IMR-90 (cell line): ENCODE measurements around the gene CDK12. TPM values are rescaled to one million over a fixed set of nuclear protein-coding genes. Genes with fewer than 3 reads are reported as not detected.

Experiments
- ATAC-seq: fragments of 200-7000 bp; cut with Tn5 transposase; 2 replicates; pipeline ENCODE4 v1.9.1; 2020; ENCODE audit warnings: low read depth, mild to moderate bottlenecking, moderate library complexity
- BruUV-seq: library from RNA; stranded (reverse); fragments of 400-500 nt; replicated peaks from 2 replicates; lab custom pipeline; 2021; lab: Mats Ljungman, UMichigan
- CTCF ChIA-PET: fragments of 300-600 bp; formaldehyde crosslinking; extraction: SDS; loops from one replicate; lab custom pipeline; 2021; ENCODE audit warnings: antibody characterized with exemption; lab: Yijun Ruan, JAX
- POLR2A ChIA-PET: fragments of 300-600 bp; sonication (Branson Sonifier 250); formaldehyde crosslinking; loops from one replicate; lab custom pipeline; 2022; ENCODE audit warnings: antibody characterized with exemption; ENCODE audit not compliant: unreplicated experiment; lab: Charles Lee
- DNase-seq: peaks from one replicate; pipeline ENCODE4 v3.0.0; 2013
- H2AFZ ChIP-seq: replicated peaks from 2 replicates; pipeline ENCODE3; 2013; ENCODE audit warnings: low read length, mild to moderate bottlenecking; ENCODE audit not compliant: poor library complexity
- H2AK5ac ChIP-seq: 2 replicates; pipeline ENCODE4 v1.6.1; 2013; ENCODE audit warnings: low read depth, low read length, inconsistent platforms
- H2AK9ac ChIP-seq: replicated peaks from 2 replicates; pipeline ENCODE3; 2013; ENCODE audit warnings: mild to moderate bottlenecking, low read depth, low read length, moderate library complexity; ENCODE audit not compliant: poor library complexity
- H2BK120ac ChIP-seq: 2 replicates; pipeline ENCODE4 v1.6.1; 2013; ENCODE audit warnings: low read depth, low read length, inconsistent platforms
- H2BK15ac ChIP-seq: 3 replicates; pipeline ENCODE4 v1.6.1; 2013; ENCODE audit warnings: low read depth, low read length, inconsistent platforms
- H2BK20ac ChIP-seq: 2 replicates; pipeline ENCODE4 v1.6.1; 2013; ENCODE audit warnings: low read depth, mild to moderate bottlenecking, inconsistent platforms, low read length, moderate library complexity
- H2BK5ac ChIP-seq: 2 replicates; pipeline ENCODE4 v1.6.1; 2013; ENCODE audit warnings: mild to moderate bottlenecking, low read depth, low read length, inconsistent platforms; ENCODE audit not compliant: poor library complexity, severe bottlenecking
- H3K14ac ChIP-seq: replicated peaks from 2 replicates; pipeline ENCODE4 v1.6.1; 2013; ENCODE audit warnings: low read depth, low read length, inconsistent platforms
- H3K18ac ChIP-seq: 2 replicates; pipeline ENCODE4 v1.6.1; 2013; ENCODE audit warnings: low read depth, low read length, control low read depth
- H3K23ac ChIP-seq: 2 replicates; pipeline ENCODE4 v1.6.1; 2013; ENCODE audit warnings: low read depth, low read length, inconsistent platforms
- H3K27ac ChIP-seq: 2 replicates; pipeline ENCODE4 v1.5.1; 2013; ENCODE audit warnings: mild to moderate bottlenecking, control low read depth, low read length; ENCODE audit not compliant: insufficient read depth
- H3K27me3 ChIP-seq: 2 replicates; pipeline ENCODE4 v1.6.1; 2013; ENCODE audit warnings: low read length; ENCODE audit not compliant: control insufficient read depth, insufficient read depth
- H3K36me3 ChIP-seq: 2 replicates; pipeline ENCODE4 v1.6.1; 2013; ENCODE audit warnings: low read length, mixed read lengths; ENCODE audit not compliant: control insufficient read depth, insufficient read depth
- H3K4ac ChIP-seq: 2 replicates; pipeline ENCODE4 v1.6.1; 2013; ENCODE audit warnings: low read depth, low read length, inconsistent platforms
- H3K4me1 ChIP-seq: 2 replicates; pipeline ENCODE4 v1.6.1; 2013; ENCODE audit warnings: low read length, mixed read lengths; ENCODE audit not compliant: control insufficient read depth, insufficient read depth
- H3K4me2 ChIP-seq: 2 replicates; pipeline ENCODE4 v1.6.1; 2013; ENCODE audit warnings: low read depth, mild to moderate bottlenecking, control low read depth, low read length, moderate library complexity
- H3K4me3 ChIP-seq: 2 replicates; pipeline ENCODE4 v1.5.1; 2013; ENCODE audit warnings: low read depth, mild to moderate bottlenecking, control low read depth, low read length, moderate library complexity; ENCODE audit not compliant: insufficient read depth
- H3K56ac ChIP-seq: 2 replicates; pipeline ENCODE4 v1.6.1; 2013; ENCODE audit warnings: low read length, inconsistent platforms; ENCODE audit not compliant: insufficient read depth; ENCODE audit errors: extremely low read depth
- H3K79me1 ChIP-seq, 2 experiments: 2 replicates each; pipeline ENCODE4 v1.6.1; 2013; ENCODE audit warnings: low read length in 2 of 2, inconsistent platforms in 1 of 2, low read depth in 1 of 2
- H3K9ac ChIP-seq: 2 replicates; pipeline ENCODE4 v1.6.1; 2013; ENCODE audit warnings: low read depth, low read length, control low read depth
- H3K9me1 ChIP-seq: 2 replicates; pipeline ENCODE4 v1.6.1; 2013; ENCODE audit warnings: low read length, inconsistent platforms; ENCODE audit not compliant: insufficient read depth
- H3K9me3 ChIP-seq: 2 replicates; pipeline ENCODE4 v1.6.1; 2013; ENCODE audit warnings: low read length; ENCODE audit not compliant: control insufficient read depth, insufficient read depth
- H4K20me1 ChIP-seq: 2 replicates; pipeline ENCODE4 v1.6.1; 2013; ENCODE audit warnings: low read length, inconsistent platforms; ENCODE audit not compliant: insufficient read depth
- H4K5ac ChIP-seq: 2 replicates; pipeline ENCODE4 v1.6.1; 2013; ENCODE audit warnings: mild to moderate bottlenecking, low read depth, low read length, control low read depth
- H4K8ac ChIP-seq, 2 experiments: 2 replicates each; pipeline ENCODE4 v1.6.1; 2013; ENCODE audit warnings: low read depth in 2 of 2, low read length in 2 of 2, control low read depth in 1 of 2, inconsistent platforms in 1 of 2
- H4K91ac ChIP-seq: 2 replicates; pipeline ENCODE4 v1.6.1; 2013; ENCODE audit warnings: low read depth, low read length, inconsistent platforms; ENCODE audit not compliant: insufficient read depth
- BHLHE40 ChIP-seq: fragments of 150-350 bp; IDR thresholded peaks from 2 replicates; pipeline ENCODE4 v1.6.1; 2016; ENCODE audit warnings: mild to moderate bottlenecking, low read depth, low read length
- CHD1 ChIP-seq: IDR thresholded peaks from 2 replicates; pipeline ENCODE4 v1.6.1; 2012; ENCODE audit warnings: low read depth, low read length, improper control_type of control experiment
- MAFK ChIP-seq: IDR thresholded peaks from 2 replicates; pipeline ENCODE4 v1.6.1; 2012; ENCODE audit warnings: low read depth, low read length, improper control_type of control experiment
- MAZ ChIP-seq: IDR thresholded peaks from 2 replicates; pipeline ENCODE4 v1.6.1; 2012; ENCODE audit warnings: low read depth, mild to moderate bottlenecking, low read length, improper control_type of control experiment, moderate library complexity, borderline replicate concordance
- NFE2L2 ChIP-seq: fragments of 150-350 bp; IDR thresholded peaks from 2 replicates; pipeline ENCODE4 v1.6.1; 2016; ENCODE audit warnings: low read depth, mild to moderate bottlenecking, low read length
- SMC3 ChIP-seq: fragments of 150-350 bp; IDR thresholded peaks from 2 replicates; pipeline ENCODE4 v1.6.1; 2016; ENCODE audit warnings: low read depth, mild to moderate bottlenecking, antibody characterized with exemption, low read length, moderate library complexity
- USF2 ChIP-seq: fragments of 150-350 bp; IDR thresholded peaks from 2 replicates; pipeline ENCODE4 v1.6.1; 2017; ENCODE audit warnings: mild to moderate bottlenecking, antibody characterized with exemption, low read length, low read depth
- WGBS, 2 experiments: methylation state at CpG; one replicate each; pipeline versions ENCODE4 v1.1.5 to v1.1.7; 2013; ENCODE audit warnings: missing lambda C conversion rate in 2 of 2; ENCODE audit not compliant: insufficient read length in 1 of 2; ENCODE audit errors: extremely low coverage in 2 of 2; 5-methylcytosine and 5-hydroxymethylcytosine counted together
- dilution Hi-C: fragments of 300-500 bp; cut with HindIII; formaldehyde crosslinking; loops from one replicate; pipeline ENCODE4 v1.14.3; 2018; ENCODE audit warnings: low sequenced_read_pairs; ENCODE audit not compliant: unreplicated experiment
- in situ Hi-C: fragments of 300-500 bp; cut with MboI; formaldehyde crosslinking; loops from 3 replicates; pipeline ENCODE4 v1.14.3; 2019; ENCODE audit warnings: low sequenced_read_pairs, inconsistent platforms, mixed read lengths
- intact Hi-C: fragments of 100-400 bp; cut with micrococcal nuclease; formaldehyde crosslinking; loops from 2 replicates; pipeline ENCODE4 v1.10.0; 2022
- polyA plus RNA-seq, 3 experiments: library from polyadenylated mRNA; depleted of rRNA; stranded (reverse); fragments of >200 nt; gene quantifications; 2 replicates each; pipeline ENCODE4 v1.2.3, GENCODE V29; 2012; ENCODE audit warnings: low replicate concordance in 1 of 3
- total RNA-seq: library from RNA; depleted of rRNA; stranded (reverse); fragments of >200 nt; gene quantifications from 2 replicates; pipeline ENCODE4 v1.2.3, GENCODE V29; 2012

The CDK12 gene
- total and polyA plus RNA-seq, 2 of the 4 experiments (the other 2 are of a cell fraction): 16.1 to 27.1 TPM

DNA sequence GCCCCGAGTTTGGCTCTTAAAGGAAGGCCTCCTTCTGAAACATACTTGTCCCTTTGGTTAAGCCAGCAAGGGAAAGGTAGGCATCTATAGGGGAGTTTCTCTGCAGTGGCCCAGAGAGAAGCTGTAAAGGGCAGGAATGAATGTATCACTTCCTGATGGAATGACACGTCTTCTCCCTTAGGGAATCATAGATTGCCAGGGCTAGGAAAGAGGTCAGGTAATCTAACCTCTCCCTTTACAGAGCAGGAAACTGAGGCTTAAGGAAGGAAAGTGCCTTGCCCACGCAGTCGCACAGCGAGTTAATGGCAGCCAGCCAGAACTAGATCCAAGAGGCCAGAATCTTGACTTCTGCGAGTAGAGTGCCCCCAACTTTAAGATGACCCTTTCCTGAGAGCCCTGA, 80.4 kb downstream of the CDK12 start:
- Histone ChIP-seq H3K14ac (no peak overlapping the region), H2AK9ac (no peak overlapping the region), H2BK20ac (no peak overlapping the region), H3K79me1 (no peaks in the 10 kb centered on the region), H4K5ac (no peak overlapping the region), H3K27ac (no peak overlapping the region), H3K4me2 (no peak overlapping the region), H4K20me1 (no peaks in the 10 kb centered on the region), H3K4me3 (no peak overlapping the region), H4K91ac (no peak overlapping the region), H3K9ac (no peak overlapping the region), H3K23ac (no peak overlapping the region), H3K9me1 (no peaks in the 10 kb centered on the region; the same call in 1 of the 2 replicates), H3K36me3 (peaks cover 4% of the 10 kb centered on the region), H3K4me1 (no peaks in the 10 kb centered on the region), H3K9me3 (no peaks in the 10 kb centered on the region), H2AFZ (no peak overlapping the region), H3K27me3 (no peaks in the 10 kb centered on the region), H2BK15ac (no peak overlapping the region), H4K8ac (no peak overlapping the region), H2AK5ac (no peak overlapping the region), H2BK120ac (no peak overlapping the region), H2BK5ac (no peak overlapping the region), H3K18ac (no peak overlapping the region), H3K4ac (no peak overlapping the region), H3K56ac (no peak overlapping the region)
- BruUV-seq: no TSS peak
- TF ChIP-seq USF2 (no peak), MAZ (no peak), NFE2L2 (no peak), SMC3 (no peak), MAFK (no peak), CHD1 (no peak), BHLHE40 (no peak)
- in situ Hi-C loops: loop anchor here (5.0 kb wide), 1 partner anchor 81 kb away; no protein-coding TSS in a partner anchor
- ChIA-PET CTCF (no interaction called here), POLR2A (no interaction called here)
- no peak for DNase-seq
- no peak for ATAC-seq
- intact Hi-C loops: no loop called here
- dilution Hi-C loops: no loop called here
- no CpG with 5 or more reads among the region's 6 CpGs for WGBS, 2 experiments
